ENCODE data around the gene CA7.

The CA7 gene

DNA sequence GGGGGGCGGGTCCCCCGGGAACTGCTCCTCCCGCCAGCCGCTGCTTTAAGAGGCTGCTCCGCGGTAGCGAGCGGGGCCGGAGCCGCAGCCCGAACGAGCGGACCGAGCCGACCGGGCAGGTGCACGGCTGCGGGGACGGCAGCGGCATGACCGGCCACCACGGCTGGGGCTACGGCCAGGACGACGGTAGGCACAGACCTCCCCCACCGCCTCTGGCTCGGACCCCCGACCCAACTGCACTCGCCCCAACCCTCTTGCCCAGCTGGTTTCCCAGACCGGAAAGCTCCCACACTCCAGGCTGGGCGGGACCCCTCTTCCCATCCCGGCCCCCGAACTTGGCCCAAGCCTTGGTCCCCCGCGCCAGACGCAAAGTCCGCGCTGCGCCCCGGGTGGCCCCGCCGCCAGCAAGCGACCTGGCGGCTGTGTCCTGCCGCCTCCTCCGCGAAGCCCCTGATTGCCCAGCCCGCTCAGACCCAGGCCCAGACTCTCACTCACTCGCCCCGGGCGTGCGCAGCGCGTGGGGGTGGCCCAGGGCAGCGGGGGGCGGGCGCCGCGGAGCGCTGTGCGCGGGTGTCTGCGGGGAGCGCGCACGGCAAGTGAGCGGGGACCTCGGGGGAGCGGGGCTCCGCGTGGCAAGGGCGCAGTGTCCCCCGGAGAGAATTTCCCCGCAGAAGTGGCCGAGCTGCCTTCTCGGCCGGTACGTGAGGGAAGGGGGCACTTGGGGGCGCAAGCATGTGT is at the start of gene CA7:
TSS of gene CA7 (plus strand) at position 73 of the 738 bp plus-strand sequence. CDS start at position 147, 74 bp downstream.
- no peak for DNase-seq

DNA sequence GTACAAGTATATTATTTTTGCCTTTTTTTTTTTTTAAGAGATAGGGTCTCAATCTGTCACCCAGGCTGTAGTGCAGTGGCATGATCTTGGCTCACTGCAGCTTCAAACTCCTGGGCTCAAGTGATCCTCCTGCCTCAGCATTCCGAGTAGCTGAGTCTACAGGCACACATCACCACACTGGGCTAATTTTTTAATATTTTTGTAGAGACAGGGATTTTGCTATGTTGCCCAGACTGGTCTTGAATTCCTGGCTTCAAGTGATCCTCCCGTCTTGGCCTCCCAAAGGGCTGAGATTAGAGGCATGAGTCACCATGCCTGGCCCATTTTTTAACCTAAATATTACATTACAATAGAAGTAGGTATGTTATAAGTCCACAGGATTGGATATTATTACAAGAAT is 46.1 kb upstream of the CA7 start:
- no peak for DNase-seq

DNA sequence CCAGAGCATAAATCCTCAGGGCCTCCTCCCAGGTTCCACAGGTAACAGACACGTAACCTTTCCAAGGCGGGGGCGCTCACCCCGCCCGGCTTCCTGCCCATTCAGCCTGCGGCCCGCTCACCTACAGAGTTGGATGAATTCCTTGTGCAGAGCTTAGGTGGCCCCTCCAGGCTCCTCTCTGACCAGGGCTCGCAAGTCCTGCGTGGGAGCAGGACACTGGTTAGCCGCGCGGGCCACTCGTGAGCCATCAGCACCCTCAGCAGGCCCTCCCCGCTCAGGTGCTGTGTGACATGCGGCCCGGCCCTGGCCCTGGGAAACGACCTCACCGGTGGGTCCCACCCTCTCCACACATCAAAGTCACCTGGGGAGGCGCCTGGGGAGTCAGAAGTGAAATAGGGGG is 43.4 kb upstream of the CA7 start:
- DNase-seq = no peak

DNA sequence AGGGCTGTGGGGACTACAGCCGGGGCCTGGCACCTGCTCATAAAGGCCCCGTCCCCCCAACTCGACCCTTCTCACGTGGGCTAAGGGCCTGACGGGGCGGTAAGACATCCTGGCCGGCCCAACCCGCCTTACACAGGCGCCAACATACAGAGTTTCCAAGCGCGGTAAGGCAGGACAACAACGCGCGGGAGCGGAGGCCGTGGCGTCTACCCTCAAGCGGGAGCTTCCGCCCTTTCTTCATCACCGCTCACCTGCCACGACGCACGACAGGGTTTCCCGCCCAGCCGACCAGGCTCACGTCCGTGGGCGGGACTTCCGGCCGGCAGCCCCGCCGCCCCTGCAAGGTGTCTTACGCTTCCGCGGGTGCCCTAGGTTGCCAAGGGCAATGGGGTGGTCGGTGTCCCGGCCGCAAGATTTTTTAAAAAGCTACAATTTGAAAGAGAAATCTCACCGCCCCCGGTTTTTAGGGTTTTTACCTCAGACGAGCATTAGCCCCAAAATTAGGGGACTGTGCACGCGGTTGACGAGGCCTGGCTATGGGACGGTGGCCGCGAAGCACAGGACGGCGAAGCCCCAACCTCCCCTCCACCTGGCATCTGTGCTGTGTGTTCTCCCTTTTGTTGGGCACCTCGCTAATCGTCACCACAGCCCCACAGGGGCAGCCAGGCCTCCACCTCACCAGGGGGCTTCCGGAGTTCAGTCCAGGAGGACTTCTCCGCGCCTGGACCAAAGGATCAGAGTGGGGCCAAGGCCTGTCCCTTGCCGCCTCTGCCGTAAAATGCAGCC is 42.7 kb upstream of the CA7 start, which contains the start of gene TERB1:
TSS of gene TERB1 (minus strand) at position 265 of the 786 bp plus-strand sequence. CDS start 4,786 bp downstream, outside the sequence.
- DNase-seq = no peak

DNA sequence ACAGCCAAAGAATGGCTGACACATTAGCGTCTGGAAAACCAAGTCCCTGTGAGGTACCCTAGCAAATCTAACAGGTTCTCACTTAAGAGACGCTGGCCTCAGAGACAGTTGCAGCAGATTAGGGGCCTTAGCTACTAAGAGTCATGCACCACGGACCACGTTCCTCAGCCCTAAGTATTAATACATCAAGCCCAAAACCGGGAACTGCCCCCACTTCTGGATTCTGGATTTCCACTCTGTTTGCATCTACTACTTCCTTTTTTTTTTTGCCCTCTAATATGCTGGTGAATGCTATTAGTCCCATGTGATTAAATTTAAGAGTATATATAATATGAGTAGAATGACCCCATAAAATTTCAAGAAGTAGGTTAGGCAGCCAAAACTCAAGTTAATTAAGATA is 42.1 kb upstream of the CA7 start:
- DNase-seq = no peak

DNA sequence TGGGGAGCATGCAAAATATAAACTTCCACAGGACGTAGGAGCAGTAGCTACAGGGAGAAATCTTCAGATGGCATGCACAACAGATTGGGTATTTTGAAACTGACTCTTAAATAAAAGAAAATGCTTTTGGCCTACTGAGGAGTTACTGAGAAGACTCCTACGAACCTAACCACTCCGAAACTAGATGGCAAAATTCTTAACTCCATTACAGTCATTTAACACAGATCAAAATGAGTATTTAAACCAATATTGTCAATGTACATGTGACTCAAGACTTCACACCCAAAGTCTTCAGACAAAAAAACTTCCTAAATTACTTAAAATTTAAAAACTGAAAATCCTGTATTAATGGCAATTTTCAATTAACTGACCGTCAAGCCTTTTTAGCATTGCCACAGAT is 34.4 kb upstream of the CA7 start:
- DNase-seq = no peak

DNA sequence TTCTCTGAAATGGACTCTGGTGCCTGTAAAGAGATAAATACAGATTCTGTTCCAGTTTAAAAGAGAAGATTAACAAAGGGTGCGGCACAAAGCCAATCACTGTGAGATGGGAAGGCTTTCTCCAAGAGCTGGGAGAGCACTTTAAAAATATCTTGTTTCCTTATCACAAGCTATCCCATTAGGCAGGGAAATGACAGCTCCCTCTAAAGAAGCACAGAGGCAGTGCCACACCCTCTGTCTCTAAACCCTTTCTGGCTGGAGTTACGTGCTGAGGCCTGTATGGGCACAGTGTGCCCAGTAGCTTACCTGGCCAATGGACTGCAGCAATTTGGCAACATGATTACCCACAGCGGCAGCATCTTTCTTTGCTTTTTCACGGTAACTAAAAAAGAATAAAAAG is 33.8 kb upstream of the CA7 start:
- no peak for DNase-seq

DNA sequence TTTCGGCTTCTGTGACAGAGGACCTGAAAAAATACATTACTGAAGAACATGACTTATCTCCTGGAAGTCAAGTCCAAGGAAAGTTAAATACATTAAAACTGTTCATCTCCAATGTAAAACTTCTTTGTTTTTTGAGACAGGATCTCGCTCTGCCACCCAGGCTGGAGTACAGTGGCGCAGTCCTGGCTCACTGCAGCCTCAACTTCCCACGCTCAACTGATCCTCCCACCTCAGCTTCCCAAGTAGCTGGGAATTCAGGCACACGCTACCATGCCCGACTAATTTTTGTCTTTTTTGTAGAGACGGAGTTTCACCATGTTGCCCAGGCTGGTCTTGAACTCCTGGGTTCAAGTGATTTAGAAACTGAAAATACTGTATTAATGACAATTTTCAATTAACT is 33.2 kb upstream of the CA7 start:
- DNase-seq = no peak

DNA sequence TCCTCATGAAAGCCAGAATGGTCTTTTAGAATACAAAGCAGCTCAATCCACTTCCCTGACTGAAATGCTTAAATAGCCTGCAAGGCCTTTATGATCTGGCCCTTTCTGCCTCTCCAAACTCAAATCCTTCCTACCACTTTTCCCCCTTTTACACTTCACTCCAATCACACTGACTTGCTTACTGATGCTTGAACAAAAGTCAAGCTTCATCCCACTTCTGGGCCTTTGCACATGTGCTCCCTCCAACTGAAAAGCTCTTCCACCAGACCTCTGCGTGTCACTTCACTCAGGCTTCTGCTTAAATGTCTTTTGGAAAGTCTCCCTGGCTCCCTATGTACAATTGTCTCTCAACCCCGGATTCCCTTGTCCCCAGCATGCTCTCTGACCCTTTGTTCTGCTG is 29.5 kb upstream of the CA7 start:
- no peak for DNase-seq

DNA sequence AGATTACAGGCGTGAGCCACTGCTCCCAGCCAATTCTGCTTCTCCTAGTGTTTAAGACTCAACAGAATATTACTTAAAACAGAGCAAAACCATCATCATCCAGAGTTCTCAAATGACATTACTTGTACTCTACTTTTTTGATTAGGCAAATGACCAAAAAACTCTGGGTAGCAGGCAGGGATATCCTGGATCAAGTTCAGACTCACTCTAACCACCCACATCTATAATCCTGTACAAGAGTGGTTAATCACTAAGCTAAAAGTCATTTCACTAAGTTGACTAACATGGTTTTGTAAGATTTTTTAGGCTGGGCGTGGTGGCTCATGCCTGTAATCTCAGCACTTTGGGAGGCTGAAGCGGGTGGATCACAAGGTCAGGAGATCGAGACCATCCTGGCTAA is 20.2 kb upstream of the CA7 start:
- no peak for DNase-seq

DNA sequence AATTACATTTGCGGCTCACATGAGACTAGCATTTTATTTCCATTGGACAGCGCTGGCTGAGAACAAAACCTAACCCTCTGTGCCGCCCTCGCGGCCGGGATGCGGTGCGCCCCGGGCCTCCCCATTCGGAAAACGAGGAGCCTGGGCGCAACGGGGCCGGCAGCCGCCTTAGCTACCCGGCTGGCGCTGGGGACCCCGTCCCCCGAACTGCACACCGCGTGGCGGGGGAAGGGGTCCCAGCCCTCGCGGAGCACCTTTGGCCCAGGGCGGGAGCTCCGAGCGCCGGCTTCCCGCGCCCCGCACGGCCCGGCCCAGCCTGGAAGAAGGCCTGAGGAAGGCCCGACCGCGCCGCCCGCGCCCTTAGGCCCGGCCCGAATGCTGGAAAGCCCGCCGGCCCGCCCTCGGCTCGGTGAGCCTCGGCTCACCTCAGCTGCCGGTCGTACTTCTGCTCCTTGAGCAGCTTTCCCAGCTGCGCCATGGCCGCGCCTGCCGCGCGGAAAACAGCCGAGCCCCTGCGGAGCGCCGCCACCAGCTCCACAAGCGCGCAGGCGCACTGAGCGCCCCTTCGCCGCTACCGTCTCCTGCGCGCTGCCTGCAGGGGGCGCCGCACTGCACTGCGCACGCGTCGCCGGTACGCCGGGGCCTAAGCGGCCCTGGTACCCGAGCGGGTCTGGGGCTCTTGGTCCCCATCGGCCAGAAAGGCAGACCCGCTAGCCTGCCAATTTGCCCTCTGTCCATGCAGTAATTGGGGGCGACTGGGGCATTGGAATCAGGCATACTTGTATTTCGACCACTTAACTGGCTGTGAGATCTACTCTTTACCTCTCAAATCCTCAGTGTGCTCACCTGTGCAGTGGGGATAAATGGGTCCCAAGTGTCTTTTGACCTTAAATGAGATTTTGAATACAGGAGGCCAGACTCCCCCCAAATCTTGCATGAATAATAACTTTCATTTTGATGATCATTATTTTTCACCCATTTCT is 13.5 kb upstream of the CA7 start, which contains the start of gene NAE1:
TSS of gene NAE1 (minus strand) at position 555 of the 983 bp plus-strand sequence. CDS start at position 478, 77 bp downstream.
- DNase-seq = peak; percentile 91

DNA sequence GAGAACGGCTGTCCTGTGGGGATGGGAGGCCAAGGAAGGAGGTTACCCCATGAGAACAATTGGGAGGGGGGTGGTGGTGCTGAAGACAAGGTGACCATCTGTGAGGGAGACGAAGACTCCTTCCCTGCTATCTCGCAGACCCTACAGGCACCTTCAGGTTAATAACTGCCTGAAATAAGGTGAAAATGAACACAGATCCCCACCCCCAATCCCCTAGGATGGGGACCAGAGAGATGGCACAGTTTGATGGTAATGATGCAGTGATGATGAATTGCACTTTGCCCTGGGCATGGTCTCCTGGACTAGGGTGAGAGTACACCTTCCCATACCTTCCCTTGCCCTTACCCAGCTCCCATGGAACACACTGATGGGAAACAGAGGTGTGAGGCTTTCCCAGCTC is 12.0 kb upstream of the CA7 start:
- DNase-seq = no peak

DNA sequence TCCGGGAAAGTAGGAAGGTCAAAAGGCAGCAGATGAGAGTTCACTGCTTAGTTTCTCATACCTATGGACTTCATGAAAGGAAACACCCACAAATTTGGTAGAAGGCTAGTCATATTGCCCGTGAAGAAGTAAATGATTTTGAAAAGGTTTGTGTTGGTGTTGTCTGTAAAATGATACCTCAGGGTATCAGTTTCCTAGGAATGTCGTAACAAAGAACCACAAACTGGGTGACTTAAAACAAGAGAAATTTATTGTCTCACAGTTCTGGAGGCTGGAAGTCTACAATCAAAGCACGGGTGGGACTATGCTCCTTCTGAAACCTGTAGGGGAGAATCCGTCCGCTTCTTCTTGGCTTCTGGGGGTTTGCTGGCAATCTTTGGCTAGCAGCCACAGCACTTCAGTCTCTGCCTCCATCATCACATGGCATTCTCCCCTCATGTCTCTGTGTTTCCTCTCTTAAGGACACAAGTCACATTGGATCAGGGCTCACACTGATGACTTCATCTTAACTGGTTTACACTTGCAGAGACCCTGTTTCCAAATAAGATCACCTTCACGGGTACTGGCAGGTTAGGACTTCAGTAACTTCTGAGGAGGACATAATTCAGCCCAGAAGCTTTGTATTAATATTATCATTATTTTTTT is 11.4 kb upstream of the CA7 start:
- DNase-seq = no peak

DNA sequence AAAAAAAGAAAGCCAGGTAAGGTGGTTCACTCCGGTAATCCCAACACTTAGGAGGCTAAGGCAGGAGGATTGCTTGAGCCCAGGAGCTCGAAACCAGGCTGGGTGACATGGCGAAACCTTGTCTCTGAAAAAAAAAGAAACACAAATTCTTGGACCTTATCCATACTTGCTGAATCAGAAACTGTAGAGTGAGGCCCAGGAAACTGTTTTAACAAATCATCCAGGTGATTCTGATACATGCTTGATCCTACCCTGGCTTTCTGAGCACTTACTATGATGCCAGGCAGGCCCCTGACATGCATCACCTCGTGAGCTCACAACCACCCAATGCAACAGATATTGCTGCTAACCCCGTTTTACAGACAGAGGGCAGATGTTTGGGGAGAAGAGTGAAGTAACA is 9.5 kb upstream of the CA7 start:
- DNase-seq = no peak

DNA sequence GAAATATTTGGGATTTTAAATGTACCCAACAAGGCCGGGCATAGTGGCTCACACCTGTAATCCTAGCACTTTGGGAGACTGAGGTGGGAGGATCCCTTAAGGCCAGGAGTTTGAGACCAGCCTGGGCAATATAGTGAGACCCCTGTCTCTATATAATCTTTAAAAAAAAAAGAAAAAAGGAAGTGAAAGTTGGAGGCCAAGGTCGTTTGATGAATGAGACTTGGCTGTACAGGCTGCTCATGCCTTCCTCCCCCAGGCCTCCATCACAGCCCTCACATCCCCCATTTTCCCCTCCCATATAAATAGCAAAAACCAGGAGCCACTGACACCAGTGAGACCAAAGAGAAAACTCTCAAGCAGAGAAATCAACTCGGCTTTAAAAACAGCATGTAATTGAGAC is 3.3 kb upstream of the CA7 start:
- DNase-seq = no peak

DNA sequence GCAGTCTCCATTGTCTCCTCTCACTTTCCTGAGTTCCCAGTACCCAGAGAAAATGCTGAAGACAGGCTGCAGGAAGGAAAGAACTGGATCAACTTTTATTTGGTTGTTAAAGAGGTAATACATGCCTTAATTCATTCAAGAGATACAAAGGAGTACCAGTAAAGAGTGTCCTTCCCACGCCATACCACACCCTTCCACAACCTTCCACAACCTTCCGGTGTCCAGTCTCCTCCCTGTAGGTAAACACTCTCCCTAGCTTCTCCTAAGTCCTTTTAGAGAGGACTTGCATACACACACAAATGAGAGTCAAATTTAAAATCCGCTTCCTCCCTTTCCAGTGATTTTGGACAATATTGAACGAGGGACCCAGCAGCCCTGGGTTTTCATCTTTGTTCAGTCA is 2.8 kb upstream of the CA7 start:
- no peak for DNase-seq

DNA sequence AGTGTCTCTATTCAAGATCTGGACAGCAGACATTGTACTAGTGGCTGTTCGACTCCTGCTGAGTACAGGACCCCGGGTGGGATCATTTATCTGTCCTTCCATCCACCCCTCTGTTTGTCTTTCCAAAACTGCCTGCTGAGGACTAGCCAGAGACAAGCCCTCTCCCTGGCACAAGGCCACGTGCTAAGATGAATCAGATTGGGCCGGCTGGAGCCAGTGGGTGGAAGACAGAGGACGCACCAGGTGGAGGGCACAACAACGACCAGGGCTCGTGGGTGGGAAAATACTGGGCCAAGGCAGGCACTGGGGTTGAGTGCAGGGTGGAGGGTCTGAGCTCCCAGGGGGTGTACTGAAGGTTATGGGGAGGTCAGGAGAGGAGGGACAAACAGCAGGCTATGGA is 1.4 kb upstream of the CA7 start:
- DNase-seq = no peak

DNA sequence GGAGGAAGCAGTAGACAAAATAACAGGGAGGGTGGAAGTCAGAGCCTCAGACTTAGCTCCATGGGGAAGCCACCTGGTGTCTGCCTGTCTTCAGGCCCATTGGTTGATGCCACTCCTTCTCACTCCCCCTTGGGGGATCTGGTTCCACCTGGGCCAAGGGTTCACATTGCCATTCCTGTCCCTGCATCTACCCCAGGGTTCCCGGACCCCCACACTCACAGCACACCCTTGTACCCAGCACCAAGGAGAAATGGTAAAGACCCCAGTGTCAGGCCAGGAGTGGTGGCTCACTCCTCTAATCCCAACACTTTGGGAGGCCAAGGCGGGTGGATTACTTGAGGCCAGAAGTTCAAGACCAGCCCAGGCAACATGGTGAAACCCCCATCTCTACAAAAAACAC is 1.0 kb upstream of the CA7 start:
- no peak for DNase-seq

DNA sequence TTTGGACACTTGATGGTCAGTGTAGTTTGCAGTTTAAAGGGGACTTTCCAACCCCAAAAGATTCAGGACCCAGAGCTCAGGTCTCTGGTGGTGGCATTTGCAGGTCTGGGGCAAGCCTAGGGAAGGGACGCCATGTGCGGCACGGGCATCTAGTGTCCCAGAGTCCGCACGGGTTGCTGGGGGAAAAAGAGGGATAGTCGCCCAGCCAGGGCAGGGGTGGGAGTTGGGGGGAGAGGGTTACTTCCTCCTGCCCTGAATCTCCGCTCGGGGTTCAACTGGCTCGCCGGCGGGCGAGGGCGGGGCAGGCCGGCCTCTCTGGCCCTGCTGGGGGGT is 239 bp upstream of the CA7 start:
- no peak for DNase-seq

DNA sequence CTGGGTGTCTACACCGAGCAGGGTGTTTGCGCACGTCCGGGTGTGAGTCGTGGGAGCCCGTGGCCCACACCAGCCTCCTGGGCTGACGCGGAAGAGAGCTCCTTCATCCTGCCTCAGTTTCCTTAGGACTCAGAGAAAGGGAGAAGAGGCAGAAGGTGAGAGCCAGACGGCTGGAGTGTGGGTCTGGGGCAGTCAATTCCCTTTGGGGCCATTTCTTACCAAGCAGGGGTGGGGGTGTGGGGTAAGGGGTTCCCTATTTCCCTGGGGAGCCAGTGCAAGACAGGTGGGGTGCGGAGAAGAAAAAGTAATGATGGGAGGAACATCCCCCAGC is 831 bp downstream of the CA7 start:
- DNase-seq = no peak

DNA sequence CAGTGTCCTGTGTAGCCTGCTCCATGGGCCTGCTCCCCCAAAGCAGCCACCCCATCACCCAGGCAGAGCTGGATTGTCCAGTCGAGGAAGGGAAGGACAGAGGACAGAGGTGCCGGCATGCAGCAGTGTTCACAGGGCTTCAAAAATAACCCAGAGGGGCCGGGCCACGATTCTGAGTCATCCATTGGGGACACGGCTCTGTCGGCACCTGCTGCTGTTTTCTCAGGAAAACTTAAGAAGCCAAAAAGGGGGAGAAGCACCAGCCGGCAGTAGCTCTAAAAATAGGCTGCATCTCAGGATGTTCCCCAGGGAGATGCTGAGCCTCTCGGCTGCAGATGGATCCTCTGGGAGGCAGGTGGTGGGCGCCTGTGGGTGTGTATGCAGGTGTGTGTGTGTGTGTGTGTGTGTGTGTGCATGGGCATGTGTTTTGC is 1.6 kb downstream of the CA7 start:
- DNase-seq = no peak

DNA sequence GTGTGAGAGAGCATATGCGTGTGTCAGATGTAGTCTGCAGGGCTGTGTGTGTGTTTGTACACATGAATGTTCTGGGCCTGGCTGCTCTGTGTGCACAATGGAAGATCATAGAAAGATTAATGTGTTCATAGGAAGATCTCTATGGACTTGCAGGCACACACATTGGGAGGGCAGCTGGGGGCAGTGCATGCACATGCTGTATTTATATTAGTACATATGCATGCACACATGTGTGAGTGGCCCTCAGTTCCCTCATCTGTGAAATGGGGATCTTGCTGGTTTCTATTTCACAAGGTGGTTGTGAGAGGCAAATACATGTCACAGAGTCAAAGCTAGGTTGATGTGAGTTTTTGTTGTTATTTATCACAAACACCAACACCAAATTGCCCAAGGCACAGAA is 2.1 kb downstream of the CA7 start:
- no peak for DNase-seq

DNA sequence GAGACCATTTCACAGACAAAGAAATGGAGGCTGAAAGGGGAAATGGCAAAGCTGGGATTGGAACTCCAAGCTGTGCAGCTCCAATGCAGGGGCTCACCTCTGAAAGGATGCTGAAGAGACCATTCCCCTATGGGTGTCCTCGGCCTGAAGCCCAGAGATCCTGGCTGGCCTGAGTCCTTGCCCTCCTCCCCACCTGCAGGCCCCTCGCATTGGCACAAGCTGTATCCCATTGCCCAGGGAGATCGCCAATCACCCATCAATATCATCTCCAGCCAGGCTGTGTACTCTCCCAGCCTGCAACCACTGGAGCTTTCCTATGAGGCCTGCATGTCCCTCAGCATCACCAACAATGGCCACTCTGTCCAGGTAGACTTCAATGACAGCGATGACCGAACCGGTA is 2.6 kb downstream of the CA7 start:
- no peak for DNase-seq

Data from left hindlimb (tissue), 1 donor.